NCI-H2196 treated with DMSO at 0.1 percent for 48 hours (cell line): ENCODE data around the gene LY6G5B.
"Not testable (repeated sequence)": the region's sequence is repeated elsewhere in the genome, so short reads cannot be mapped to it uniquely, and the experiment has no call there.

Experiments
- DNase-seq: peaks from one replicate; lab custom pipeline; 2025; ENCODE audit not compliant: unreplicated experiment; lab: John Stamatoyannopoulos, UW

LY6G5B gene

GRCh38 chr6:31690231-31691077 lies 20.7 kb downstream of the LY6G5B start:
- no peak for DNase-seq

DNA sequence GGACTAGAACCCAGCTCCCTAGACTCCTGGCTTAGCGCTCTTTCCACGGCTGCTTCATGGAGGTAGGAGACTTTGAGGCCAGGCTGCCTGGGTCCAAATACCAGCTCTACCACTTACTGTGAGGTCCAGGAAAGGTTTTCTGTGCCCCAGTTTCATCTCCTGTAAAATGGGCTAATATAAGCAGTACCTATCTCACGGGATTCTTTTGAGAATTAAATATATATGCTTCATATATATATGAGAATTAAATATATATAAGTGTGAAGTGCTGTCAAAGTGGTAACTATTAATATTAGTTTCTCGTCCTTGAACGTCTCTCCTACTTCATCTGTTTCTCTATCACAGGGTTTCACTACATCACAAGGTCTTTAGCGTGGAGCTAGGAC lies 21.3 kb downstream of the LY6G5B start:
- DNase-seq = no peak

- DNase-seq = no peak
Observed at GRCh38 chr6:31691564-31692108, 21.9 kb downstream of the LY6G5B start.

DNA sequence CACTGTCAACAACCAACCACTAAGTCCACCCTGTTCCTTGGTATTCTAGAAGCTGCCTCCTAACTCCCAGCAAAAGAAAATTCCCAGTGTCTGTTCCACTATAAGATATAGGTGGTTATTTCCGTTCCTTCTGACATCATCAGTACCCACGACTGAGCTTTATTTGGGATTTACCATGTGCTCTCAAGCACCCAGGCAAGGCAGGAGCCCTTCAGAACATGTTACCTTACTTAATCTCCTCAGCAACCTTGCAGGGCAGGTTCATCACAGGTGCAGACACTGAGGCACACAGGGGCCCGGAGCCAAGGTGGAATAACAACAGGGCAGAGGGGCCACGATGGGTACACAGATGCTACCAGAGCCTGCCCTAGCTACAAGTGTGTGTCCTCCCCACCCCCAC lies 22.6 kb downstream of the LY6G5B start:
- DNase-seq = no peak

DNA sequence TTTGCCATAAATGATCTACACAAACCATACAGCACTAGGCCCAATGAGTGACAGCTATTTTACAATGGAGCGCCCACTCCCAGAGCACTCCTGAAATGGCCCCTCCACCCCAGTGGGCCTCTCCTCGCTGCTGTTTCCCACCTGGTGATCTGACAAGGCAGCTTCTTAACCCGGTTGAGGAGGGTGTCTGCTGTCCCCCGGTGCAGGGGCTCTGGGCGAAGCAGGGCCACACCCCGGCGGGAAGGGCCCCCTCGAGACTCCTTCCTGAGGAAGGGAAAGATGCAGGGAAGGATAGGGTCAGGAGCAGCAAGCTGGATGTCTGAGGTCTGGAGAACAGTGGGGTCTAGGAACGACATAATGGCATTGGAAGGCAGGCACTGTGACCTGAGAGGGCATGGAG lies 23.1 kb downstream of the LY6G5B start:
- DNase-seq = no peak

- no peak for DNase-seq
Observed at GRCh38 chr6:31693535-31693934, 23.8 kb downstream of the LY6G5B start.

DNA sequence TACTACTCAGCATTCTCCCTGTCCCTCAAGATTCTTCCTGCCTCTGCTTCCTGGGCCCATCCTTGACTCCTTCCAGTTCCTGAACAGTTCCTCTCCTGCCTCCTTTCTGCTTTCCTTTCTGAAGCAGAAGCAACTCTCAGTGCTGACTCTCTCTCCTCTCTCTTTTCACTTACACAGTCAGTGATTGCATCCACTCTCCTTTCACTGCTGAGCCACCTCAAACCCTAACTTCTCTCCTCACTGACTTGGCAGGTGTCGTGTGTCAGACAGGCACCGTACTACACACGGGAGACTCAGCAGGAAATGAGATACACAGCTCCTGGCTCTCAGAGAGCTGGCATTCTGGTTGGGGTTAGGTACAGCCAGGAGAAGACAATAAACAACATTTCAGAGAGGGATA lies 27.8 kb downstream of the LY6G5B start:
- DNase-seq = no peak

GRCh38 chr6:31700740-31701401 lies 31.1 kb downstream of the LY6G5B start:
- no peak for DNase-seq

GRCh38 chr6:31701666-31702404 lies 32.1 kb downstream of the LY6G5B start:
- DNase-seq = peak; percentile 37

GRCh38 chr6:31702405-31702818 lies 32.6 kb downstream of the LY6G5B start:
- no peak for DNase-seq

DNA sequence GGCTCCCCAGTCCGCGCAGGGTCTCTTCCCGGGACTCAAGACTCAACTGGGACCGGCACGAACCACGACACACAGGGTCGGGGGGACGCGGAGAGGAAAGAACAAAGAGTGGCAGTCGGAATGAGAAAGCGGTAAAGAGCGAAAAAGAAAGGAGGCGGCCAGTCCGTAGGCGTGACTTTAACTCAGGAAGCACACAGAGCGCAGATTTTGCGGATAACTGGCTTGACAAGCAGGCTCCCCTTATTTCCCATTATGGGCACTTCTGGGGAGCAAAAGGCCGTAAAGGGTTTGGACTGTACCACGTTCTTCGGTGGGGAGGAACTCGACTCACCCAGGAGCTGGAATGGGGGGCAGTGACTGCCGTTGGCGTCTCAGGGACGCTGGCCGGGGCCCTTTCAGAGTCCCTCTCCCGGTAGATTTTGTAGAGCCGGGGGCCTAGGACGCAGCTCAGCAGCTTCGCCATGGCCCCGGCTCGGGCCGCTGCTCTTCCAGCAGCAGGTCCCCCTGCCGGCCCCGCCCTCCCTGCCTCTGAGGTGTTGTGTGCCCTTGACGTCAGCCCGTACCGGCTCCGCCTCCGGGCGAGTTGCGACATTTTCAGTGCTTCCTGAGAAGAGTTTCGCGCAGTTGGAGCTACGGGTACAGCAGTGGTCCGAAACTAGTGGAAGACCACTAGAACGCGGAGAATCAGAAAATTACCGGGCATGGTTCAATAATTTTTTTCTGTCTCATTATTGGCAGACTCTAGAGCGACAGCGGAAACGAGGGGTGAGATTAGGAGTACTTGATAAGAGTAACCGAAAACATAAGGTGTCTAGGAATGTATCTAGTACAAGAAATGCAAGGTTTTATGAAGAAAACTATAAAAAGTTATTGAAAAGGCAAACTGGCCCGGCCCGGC lies 33.3 kb downstream of the LY6G5B start, which contains the start of gene ABHD16A:
Gene ABHD16A, minus strand, starts transcription at position 506 of the 898 bp plus-strand sequence. Its CDS starts 43 bp downstream, at position 463.
- DNase-seq = peak; percentile 88

DNA sequence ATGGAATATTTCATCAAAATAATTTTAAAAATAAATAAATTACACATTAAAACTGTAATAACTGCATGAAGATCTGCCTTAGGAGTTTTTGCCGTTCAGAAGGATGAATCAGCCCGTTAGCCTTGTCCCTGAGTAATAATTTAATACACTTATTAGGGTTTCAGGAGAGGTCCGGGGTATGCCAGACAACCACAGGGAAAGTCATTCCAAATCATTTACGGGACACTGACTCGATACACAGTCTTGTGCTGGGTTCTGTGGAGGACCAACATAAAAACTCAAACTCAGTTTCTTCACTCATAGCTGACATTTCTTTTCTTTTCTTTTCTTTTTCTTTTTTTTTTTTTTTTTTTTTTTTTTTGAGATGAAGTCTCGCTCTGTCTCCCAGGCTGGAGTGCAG lies 36.2 kb downstream of the LY6G5B start:
- DNase-seq = no peak

GRCh38 chr6:31706599-31706998 lies 36.8 kb downstream of the LY6G5B start, which contains the start of gene LY6G6F:
LY6G6F (plus strand) TSS chr6:31706866; CDS start chr6:31706907, 41 bp downstream.
- no peak for DNase-seq

- no peak for DNase-seq
Observed at GRCh38 chr6:31707701-31708100, 37.9 kb downstream of the LY6G5B start.

- DNase-seq = no peak
Observed at GRCh38 chr6:31708224-31708623, 38.4 kb downstream of the LY6G5B start.

GRCh38 chr6:31709157-31709556 lies 39.4 kb downstream of the LY6G5B start:
- DNase-seq = not testable (repeated sequence)

DNA sequence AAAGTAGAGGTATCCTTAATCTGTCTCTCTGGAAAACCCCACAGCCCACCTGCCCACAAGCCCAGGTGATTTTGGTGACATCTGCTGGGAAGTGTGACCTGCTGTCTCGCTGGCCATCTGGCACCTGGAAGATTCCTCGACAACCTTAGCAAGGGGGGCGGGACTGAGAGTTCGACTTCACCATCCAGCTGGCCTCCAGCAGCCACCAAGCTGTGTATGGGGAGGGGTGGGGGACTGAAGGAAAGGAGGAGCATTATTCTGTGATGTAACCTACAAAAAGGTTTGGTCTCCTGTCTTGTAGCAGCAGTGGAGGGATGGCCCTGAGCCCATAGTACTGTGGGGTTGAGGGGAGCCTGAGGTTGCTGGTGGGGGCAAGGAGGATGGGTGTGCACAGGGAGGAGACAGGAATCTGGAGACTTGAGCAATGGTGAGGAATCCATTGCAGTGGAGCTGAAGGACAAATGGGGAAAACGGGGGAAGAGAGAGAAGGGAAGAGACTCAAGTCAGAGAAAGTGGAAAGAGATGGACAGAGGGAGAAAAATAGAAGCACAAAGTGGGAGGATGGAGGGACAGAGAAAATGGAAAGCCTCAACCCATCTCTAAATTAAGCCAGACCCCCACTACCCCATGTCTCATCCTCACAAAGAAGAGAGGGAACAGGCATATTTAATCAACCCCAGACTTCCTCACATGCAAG lies 40.9 kb downstream of the LY6G5B start:
- DNase-seq = no peak

- no peak for DNase-seq
Observed at GRCh38 chr6:31711233-31711632, 41.5 kb downstream of the LY6G5B start.

GRCh38 chr6:31712296-31712695 lies 42.5 kb downstream of the LY6G5B start:
- DNase-seq = no peak

DNA sequence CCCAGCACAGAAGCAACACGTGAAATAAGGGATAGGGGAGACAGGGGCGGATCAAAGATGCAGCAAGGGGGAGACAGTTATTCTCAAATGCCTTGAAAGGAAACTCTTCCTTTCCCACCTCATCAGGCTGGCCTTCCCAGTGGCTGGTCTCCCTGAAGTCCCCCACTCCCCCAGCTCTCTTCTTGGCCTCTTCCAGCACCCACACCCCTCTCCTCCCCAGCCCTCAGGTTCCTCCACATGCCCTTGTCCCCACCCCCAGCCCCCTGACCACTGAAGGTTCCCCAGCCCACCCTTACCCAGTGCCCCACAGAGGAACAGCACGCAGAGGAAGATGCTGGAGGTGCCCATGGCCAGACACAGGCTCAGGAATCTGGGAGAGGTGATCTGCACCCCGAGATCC lies 43.7 kb downstream of the LY6G5B start:
- no peak for DNase-seq
